Right cardiac atrium (tissue), 5 donors: Measurements from ENCODE around the gene FBXO31. TPM values are rescaled to one million over a fixed set of nuclear protein-coding genes. Genes with fewer than 3 reads are reported as not detected.
"Not testable (repeated sequence)": the region's sequence is repeated elsewhere in the genome, so short reads cannot be mapped to it uniquely, and the experiment has no call there.

Experiments
- ATAC-seq, 2 donors: fragments of 200-7000 bp; cut with Tn5 transposase; one replicate each; pipeline versions ENCODE4 v1.8.0 to v1.9.1; 2020; ENCODE audit warnings: moderate library complexity in 2 of 2, mild to moderate bottlenecking in 1 of 2
- DNase-seq, 3 donors: peaks; one replicate each; pipeline ENCODE4 v3.0.0-alpha.2; 2020
- H3K27ac ChIP-seq: one replicate; pipeline ENCODE4 v1.5.1; 2013; ENCODE audit warnings: mild to moderate bottlenecking, low read length, control low read depth, moderate library complexity
- H3K27me3 ChIP-seq: one replicate; pipeline ENCODE4 v1.6.1; 2013; ENCODE audit not compliant: control insufficient read depth, insufficient read depth
- H3K4me1 ChIP-seq: one replicate; pipeline ENCODE4 v1.6.1; 2013; ENCODE audit warnings: low read length; ENCODE audit not compliant: control insufficient read depth, insufficient read depth
- H3K4me3 ChIP-seq: one replicate; pipeline ENCODE4 v1.5.1; 2013; ENCODE audit warnings: low read length, control low read depth
- H3K9me3 ChIP-seq: one replicate; pipeline ENCODE4 v1.6.1; 2013; ENCODE audit warnings: low read length; ENCODE audit not compliant: control insufficient read depth
- WGBS: extraction: QIAGEN DNeasy Blood & Tissue Kit; methylation state at CpG from one replicate; pipeline ENCODE4 v1.1.7; 2013; 5-methylcytosine and 5-hydroxymethylcytosine counted together
- intact Hi-C, 4 donors: fragments of 100-400 bp; cut with DNase I; formaldehyde crosslinking; loops; one replicate each; pipeline versions ENCODE4 v1.11.0 to v1.14.0; 2022 to 2023
- polyA plus RNA-seq: library from polyadenylated mRNA; stranded (reverse); fragments of 200-250 nt; gene quantifications from one replicate; pipeline ENCODE4 v1.2.3, GENCODE V29; 2013
- total RNA-seq, 4 donors: library from RNA; stranded (reverse); fragmentation: NEBNext Ultra II Directional; extraction: Animal tissue kit (Norgen Biotek cat#: 25700); gene quantifications; one replicate each; pipeline ENCODE4 v1.2.1, GENCODE V29; 2021
- donor health status: healthy with polysubstance abuse.
- donor health status: DM: no; HTN: yes; CAD: no.
- donor health status: DM: no; HTN: no; CAD: no.
- donor health status: DM: no; HTN: yes; CAD: no; lungs with severe emphysema.
- donor health status: DM: yes; HTN: yes; CAD: no.

FBXO31 gene
- total and polyA plus RNA-seq, 5 donors: 24.3 to 66.1 (median 49.5) TPM

- Histone ChIP-seq H3K4me3 (peak overlapping the region; percentile 71), H3K9me3 (no peaks in the 10 kb centered on the region), H3K27ac (peak overlapping the region; percentile 63), H3K27me3 (no peaks in the 10 kb centered on the region), H3K4me1 (peaks cover 6% of the 10 kb centered on the region)
- WGBS: 2% methylated on average over 53 of the region's 53 CpGs
- DNase-seq: peak; percentile 53 to 81 (median 78)
- no peak for ATAC-seq
- intact Hi-C loops: loop anchor here in 2 of 4 donors (10.0 kb wide), 2 partner anchors 242 to 372 kb away; partner anchors contain the start of gene KLHDC4 (in 1 of the 2)
Observed at GRCh38 chr16:87392821-87393679, 9.5 kb upstream of the FBXO31 start.

- Histone ChIP-seq H3K27me3 (no peaks in the 10 kb centered on the region), H3K4me1 (peaks cover 6% of the 10 kb centered on the region), H3K9me3 (no peaks in the 10 kb centered on the region), H3K4me3 (peak within 1 kb of the TSS; percentile 71), H3K27ac (peak within 1 kb of the TSS; percentile 94)
- DNase-seq (peak; percentile 96 to 99 (median 99)), ATAC-seq (peak; percentile 93 to 95)
- WGBS: under 1% methylated on average over 113 of the region's 113 CpGs
- intact Hi-C loops: loop anchor here in 2 of 4 donors (10.0 kb wide), 2 partner anchors 243 to 373 kb away; partner anchors contain the start of gene KLHDC4 (in 1 of the 2)
Observed at GRCh38 chr16:87391950-87392820, 8.6 kb upstream of the FBXO31 start, which contains the start of gene MAP1LC3B. Gene MAP1LC3B (plus strand): TSS chr16:87392336. CDS start chr16:87392428, 92 bp downstream.

GRCh38 chr16:87391324-87391949, 7.9 kb upstream of the FBXO31 start:
- Histone ChIP-seq H3K27ac (peak overlapping the region; percentile 94), H3K4me1 (peaks cover 6% of the 10 kb centered on the region), H3K27me3 (no peaks in the 10 kb centered on the region), H3K9me3 (no peaks in the 10 kb centered on the region), H3K4me3 (peak overlapping the region; percentile 50)
- ATAC-seq (peak; percentile 59 to 60), DNase-seq (peak; percentile 83 to 92 (median 91))
- 7% methylated on average over 44 of the region's 44 CpGs for WGBS
- intact Hi-C loops: loop anchor here in 2 of 4 donors (10.0 kb wide), 2 partner anchors 243 to 373 kb away; partner anchors contain the start of gene KLHDC4 (in 1 of the 2)

DNA sequence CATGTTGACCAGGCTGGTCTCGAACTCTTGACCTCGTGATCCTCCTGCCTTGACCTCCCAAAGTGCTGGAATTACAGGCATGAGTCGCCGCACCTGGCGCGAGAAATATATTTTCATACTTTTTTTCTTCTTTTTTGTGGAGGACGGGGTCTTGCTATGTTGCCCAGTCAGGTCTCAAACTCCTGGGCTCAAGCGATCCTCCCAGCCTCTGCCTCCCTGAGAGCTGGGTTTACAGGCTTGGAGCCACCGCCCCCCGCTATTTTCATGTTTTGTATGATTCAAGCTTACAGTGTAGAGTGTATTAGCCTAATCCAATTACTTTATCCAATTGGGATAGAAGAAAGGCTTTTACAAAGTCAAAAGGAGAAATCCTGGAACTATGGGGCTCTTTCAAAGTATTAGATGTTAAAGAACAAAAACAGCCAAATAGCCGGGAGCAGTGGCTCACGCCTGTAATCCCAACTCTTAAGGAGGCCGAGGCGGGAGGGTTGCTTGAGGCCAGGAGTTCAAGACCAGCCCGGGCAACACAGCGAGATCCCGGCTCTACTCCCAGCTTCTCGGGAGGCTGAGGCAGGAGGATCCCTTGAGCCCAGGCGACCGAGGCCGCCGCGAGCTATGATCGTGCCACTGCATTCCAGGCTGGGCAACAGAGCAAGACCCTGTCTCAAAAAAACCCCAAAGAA, 7.2 kb upstream of the FBXO31 start:
- H3K4me3 ChIP-seq: no peak overlapping the region
- intact Hi-C loops: loop anchor here in 2 of 4 donors (10.0 kb wide), 2 partner anchors 244 to 374 kb away; partner anchors contain the start of gene KLHDC4 (in 1 of the 2)
- 97% methylated on average over 24 of the region's 24 CpGs for WGBS

GRCh38 chr16:87389914-87390313, 6.3 kb upstream of the FBXO31 start:
- H3K9me3 ChIP-seq, DNase-seq, H3K4me3 ChIP-seq, ATAC-seq, H3K27ac ChIP-seq, H3K27me3 ChIP-seq, H3K4me1 ChIP-seq: not testable (repeated sequence)
- WGBS: 95% methylated on average over 9 of the region's 9 CpGs
- intact Hi-C loops: loop anchor here in 2 of 4 donors (10.0 kb wide), 2 partner anchors 245 to 375 kb away; partner anchors contain the start of gene KLHDC4 (in 1 of the 2)

More for the DNA sequence above, 7.2 kb upstream of the FBXO31 start:
- Histone ChIP-seq H3K9me3 (no peaks in the 10 kb centered on the region), H3K4me1 (peaks cover 6% of the 10 kb centered on the region), H3K27ac (peak overlapping the region; percentile 94), H3K27me3 (no peaks in the 10 kb centered on the region)
- DNase-seq (peak in 1 of 3 donors; percentile 71), ATAC-seq (no peak)

DNA sequence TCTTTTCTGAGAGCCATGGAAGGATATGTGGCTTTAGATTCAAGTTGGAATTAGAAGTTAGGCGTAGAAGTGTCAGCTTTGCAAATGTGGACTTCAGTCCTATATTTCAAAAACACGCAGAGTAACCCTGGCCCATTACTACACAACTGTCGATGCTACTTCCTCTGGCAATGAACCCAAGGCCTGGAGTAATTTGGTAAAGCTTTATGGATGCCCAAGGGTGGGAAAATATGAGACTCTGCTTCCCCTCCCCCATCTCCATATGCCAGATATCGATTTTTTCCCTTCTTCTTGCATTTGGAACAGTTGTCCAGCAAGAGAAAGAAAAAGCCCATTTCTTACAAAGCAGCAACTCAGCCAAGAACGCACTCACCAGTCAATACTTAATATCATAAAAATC, 5.7 kb upstream of the FBXO31 start:
- no peaks in the 10 kb centered on the region for H3K27me3 ChIP-seq
- H3K27ac ChIP-seq: peak overlapping the region; percentile 62
- H3K4me3 ChIP-seq: no peak overlapping the region
- intact Hi-C loops: no loop called here
- DNase-seq (no peak), ATAC-seq (no peak)
- 90% methylated on average over 5 of the region's 5 CpGs for WGBS
- peaks cover 6% of the 10 kb centered on the region for H3K4me1 ChIP-seq
- no peaks in the 10 kb centered on the region for H3K9me3 ChIP-seq

GRCh38 chr16:87388818-87389134, 5.2 kb upstream of the FBXO31 start:
- 27% methylated on average over 1 of the region's 1 CpG for WGBS
- H3K4me1 ChIP-seq: peaks cover 6% of the 10 kb centered on the region
- peak overlapping the region; percentile 22 for H3K4me3 ChIP-seq
- ATAC-seq (no peak), DNase-seq (no peak)
- no peaks in the 10 kb centered on the region for H3K9me3 ChIP-seq
- H3K27ac ChIP-seq: no peak overlapping the region
- H3K27me3 ChIP-seq: no peaks in the 10 kb centered on the region
- intact Hi-C loops: no loop called here

GRCh38 chr16:87387942-87388817, 4.6 kb upstream of the FBXO31 start:
- peaks cover 3% of the 10 kb centered on the region for H3K4me1 ChIP-seq
- no peaks in the 10 kb centered on the region for H3K9me3 ChIP-seq
- H3K4me3 ChIP-seq: peak overlapping the region; percentile 22
- ATAC-seq (peak; percentile 77 to 78), DNase-seq (peak; percentile 92 to 94 (median 93))
- peak overlapping the region; percentile 99 for H3K27ac ChIP-seq
- intact Hi-C loops: no loop called here
- 7% methylated on average over 18 of the region's 18 CpGs for WGBS
- H3K27me3 ChIP-seq: no peaks in the 10 kb centered on the region

GRCh38 chr16:87384875-87385167, 1.2 kb upstream of the FBXO31 start:
- intact Hi-C loops: loop anchor here in 3 of 4 donors (5.0 kb wide), 2 partner anchors 58 to 63 kb away; no protein-coding TSS in a partner anchor
- not testable (repeated sequence) for ATAC-seq, H3K27me3 ChIP-seq, H3K9me3 ChIP-seq, H3K4me3 ChIP-seq, H3K4me1 ChIP-seq, DNase-seq
- H3K27ac ChIP-seq: peak overlapping the region; percentile 87
- 83% methylated on average over 12 of the region's 12 CpGs for WGBS
